ENCODE data around the gene NUDT7. TPM values are rescaled to one million over a fixed set of nuclear protein-coding genes. Genes with fewer than 3 reads are reported as not detected.

NUDT7 gene
- total RNA-seq, 2 donors from 2014 or later: 6.1 to 10.9 TPM

GRCh38 chr16:77790009-77790372 is 67.7 kb downstream of the NUDT7 start:
- H3K4me1 Mint-ChIP-seq: peaks cover 11% of the 10 kb centered on the region
- 14 to 15% methylated on average over 6 to 11 of the region's 11 CpGs for WGBS, 2 experiments (ENCODE audit: insufficient coverage in 1 of 2, insufficient read length in 1 of 2)
- peak overlapping the region; percentile 67 for H3K4me3 Mint-ChIP-seq
- H3K9me3 ChIP-seq (ENCODE audit: control insufficient read depth, low read length): no peaks in the 10 kb centered on the region
- no peak overlapping the region for H3K9ac ChIP-seq (ENCODE audit: extremely low read depth, low read length, poor library complexity, severe bottlenecking)
- H3K27me3 Mint-ChIP-seq (ENCODE audit: insufficient read depth): peaks cover 73% of the 10 kb centered on the region
- no peak overlapping the region for H3K27ac Mint-ChIP-seq
- peak overlapping the region; percentile 75 for H3K4me3 ChIP-seq (ENCODE audit: low read length)
- no peak for TF ChIP-seq CTCF (conservative IDR thresholded peaks at IDR 0.05)
- no peaks in the 10 kb centered on the region for H3K9me3 Mint-ChIP-seq
- H3K36me3 ChIP-seq (ENCODE audit: control insufficient read depth, insufficient read depth, low read length): no peaks in the 10 kb centered on the region
- H3K36me3 Mint-ChIP-seq (ENCODE audit: low read depth): no peaks in the 10 kb centered on the region
- peaks cover 69% of the 10 kb centered on the region for H3K27me3 ChIP-seq (ENCODE audit: control insufficient read depth, insufficient read depth, low read length, poor library complexity, severe bottlenecking)
- DNase-seq: peak; percentile 57
- H3K27ac ChIP-seq (ENCODE audit: low read depth, low read length): no peak overlapping the region
- H3K4me1 ChIP-seq (ENCODE audit: control insufficient read depth, insufficient read depth, low read length): no peaks in the 10 kb centered on the region

- 84% methylated on average over 3 of the region's 3 CpGs; no CpG with 5 or more reads in 1 of the 2 experiments for WGBS, 2 experiments (ENCODE audit: insufficient coverage in 1 of 2, insufficient read length in 1 of 2)
- H3K4me3 ChIP-seq (ENCODE audit: low read length): no peak overlapping the region
- no peaks in the 10 kb centered on the region for H3K36me3 Mint-ChIP-seq (ENCODE audit: low read depth)
- H3K9me3 ChIP-seq (ENCODE audit: control insufficient read depth, low read length): no peaks in the 10 kb centered on the region
- no peaks in the 10 kb centered on the region for H3K4me1 ChIP-seq (ENCODE audit: control insufficient read depth, insufficient read depth, low read length)
- H3K4me1 Mint-ChIP-seq: peaks cover 11% of the 10 kb centered on the region
- no peak overlapping the region for H3K27ac ChIP-seq (ENCODE audit: low read depth, low read length)
- H3K27me3 ChIP-seq (ENCODE audit: control insufficient read depth, insufficient read depth, low read length, poor library complexity, severe bottlenecking): peaks cover 63% of the 10 kb centered on the region
- no peak overlapping the region for H3K27ac Mint-ChIP-seq
- no peak for TF ChIP-seq CTCF (conservative IDR thresholded peaks at IDR 0.05)
- no peak overlapping the region for H3K9ac ChIP-seq (ENCODE audit: extremely low read depth, low read length, poor library complexity, severe bottlenecking)
- no peaks in the 10 kb centered on the region for H3K9me3 Mint-ChIP-seq
- H3K36me3 ChIP-seq (ENCODE audit: control insufficient read depth, insufficient read depth, low read length): no peaks in the 10 kb centered on the region
- DNase-seq: peak; percentile 26
- peaks cover 67% of the 10 kb centered on the region for H3K27me3 Mint-ChIP-seq (ENCODE audit: insufficient read depth)
- H3K4me3 Mint-ChIP-seq: no peak overlapping the region
These were observed 68.6 kb downstream of the NUDT7 start for GRCh38 chr16:77790912-77791311.

Other genes starting within 250 kb of the NUDT7 start
- gene VAT1L, start 66.0 kb downstream of the NUDT7 start, total RNA-seq: 1 to 10 TPM in 1 of 2 donors, under 1 TPM in 1; 0.53 to 4.1 TPM